ENCODE data around the gene PFKP. TPM values are rescaled to one million over a fixed set of nuclear protein-coding genes. Genes with fewer than 3 reads are reported as not detected.

PFKP gene
- total and polyA plus RNA-seq, 4 donors: 15.1 to 49.8 (median 31.8) TPM

DNA sequence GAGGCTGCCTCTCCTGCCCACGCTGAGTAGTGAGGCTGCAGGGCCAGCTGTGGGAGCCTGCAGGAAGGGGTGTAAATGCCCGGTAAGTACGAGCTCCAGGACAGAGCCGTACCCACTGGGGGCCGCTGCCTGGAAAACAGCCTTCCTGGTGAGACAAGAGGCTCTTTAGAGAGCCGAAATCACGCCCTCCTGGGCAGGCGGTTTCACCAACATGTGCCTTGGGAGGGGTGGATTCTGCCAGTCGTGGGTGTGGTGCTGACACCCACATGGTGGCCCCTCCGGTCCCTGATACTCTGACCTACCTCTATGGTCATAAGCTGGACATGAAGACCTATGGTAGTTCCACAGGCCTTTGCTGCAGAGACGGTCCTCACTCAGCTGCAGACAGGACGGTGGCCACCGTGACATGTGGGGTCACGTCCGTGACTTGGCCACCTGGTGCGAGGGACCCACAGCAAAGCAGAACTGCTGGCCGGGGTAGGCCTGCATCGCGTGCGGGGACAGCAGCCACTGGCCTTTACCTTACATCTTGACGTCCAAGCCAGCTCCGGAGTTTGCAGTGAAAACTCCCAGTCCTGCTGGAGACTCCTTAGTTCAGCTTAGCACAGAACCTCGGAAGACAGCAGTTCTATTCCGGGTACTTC is 58.3 kb downstream of the PFKP start:
- no peak overlapping the region for H3K4me3 ChIP-seq
- H3K9me3 ChIP-seq (ENCODE audit: control insufficient read depth in 4 of 4, insufficient read depth in 3 of 4, low read length in 3 of 4): no peaks in the 10 kb centered on the region
- no peak overlapping the region for H3K27ac ChIP-seq (ENCODE audit: low read depth in 1 of 2, low read length in 1 of 2)
- no peaks in the 10 kb centered on the region for H3K27me3 ChIP-seq (ENCODE audit: control insufficient read depth in 3 of 3, insufficient read depth in 3 of 3, low read length in 2 of 3)
- ATAC-seq (ENCODE audit: insufficient read depth, low FRiP score) (no peak), DNase-seq (no peak)
- peaks cover 0 to 12% (median 3%) of the 10 kb centered on the region in 5 donors for H3K4me1 ChIP-seq (ENCODE audit: control insufficient read depth in 5 of 5, insufficient read depth in 5 of 5, low read length in 5 of 5)
- peaks cover 0 to 24% (median 8%) of the 10 kb centered on the region in 4 donors for H3K36me3 ChIP-seq (ENCODE audit: control insufficient read depth in 4 of 4, insufficient read depth in 4 of 4, low read length in 4 of 4)
- TF ChIP-seq, protein P1, sequence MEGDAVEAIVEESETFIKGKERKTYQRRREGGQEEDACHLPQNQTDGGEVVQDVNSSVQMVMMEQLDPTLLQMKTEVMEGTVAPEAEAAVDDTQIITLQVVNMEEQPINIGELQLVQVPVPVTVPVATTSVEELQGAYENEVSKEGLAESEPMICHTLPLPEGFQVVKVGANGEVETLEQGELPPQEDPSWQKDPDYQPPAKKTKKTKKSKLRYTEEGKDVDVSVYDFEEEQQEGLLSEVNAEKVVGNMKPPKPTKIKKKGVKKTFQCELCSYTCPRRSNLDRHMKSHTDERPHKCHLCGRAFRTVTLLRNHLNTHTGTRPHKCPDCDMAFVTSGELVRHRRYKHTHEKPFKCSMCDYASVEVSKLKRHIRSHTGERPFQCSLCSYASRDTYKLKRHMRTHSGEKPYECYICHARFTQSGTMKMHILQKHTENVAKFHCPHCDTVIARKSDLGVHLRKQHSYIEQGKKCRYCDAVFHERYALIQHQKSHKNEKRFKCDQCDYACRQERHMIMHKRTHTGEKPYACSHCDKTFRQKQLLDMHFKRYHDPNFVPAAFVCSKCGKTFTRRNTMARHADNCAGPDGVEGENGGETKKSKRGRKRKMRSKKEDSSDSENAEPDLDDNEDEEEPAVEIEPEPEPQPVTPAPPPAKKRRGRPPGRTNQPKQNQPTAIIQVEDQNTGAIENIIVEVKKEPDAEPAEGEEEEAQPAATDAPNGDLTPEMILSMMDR (IDR thresholded peaks at IDR 0.05; ENCODE audit: control extremely low read depth, extremely low read depth): no peak
- 94% methylated on average over 24 of the region's 24 CpGs for WGBS, 2 donors
- H3K9ac ChIP-seq (ENCODE audit: insufficient read depth in 1 of 2, low read length in 2 of 2): no peak overlapping the region

DNA sequence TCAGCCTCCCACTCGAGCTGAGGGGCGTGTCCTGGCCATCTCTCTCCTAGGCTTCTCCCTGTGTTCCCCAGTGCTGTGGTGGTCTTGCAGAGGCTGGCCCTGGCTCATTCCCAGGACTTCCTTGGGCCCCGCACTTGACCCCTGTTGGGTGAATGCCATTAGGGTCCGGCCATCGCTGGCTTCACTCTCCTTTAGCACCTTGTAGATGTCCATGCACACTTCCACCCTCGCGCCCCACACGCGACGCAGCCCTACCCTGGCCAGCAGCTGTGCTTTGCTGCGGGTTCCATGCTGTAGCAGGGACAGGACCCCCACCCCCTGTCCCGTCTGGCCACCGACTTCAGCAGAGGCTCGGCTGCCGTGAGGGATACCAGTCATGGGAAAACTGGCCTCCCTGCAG is 58.9 kb downstream of the PFKP start:
- Histone ChIP-seq H3K9me3 (ENCODE audit: control insufficient read depth in 4 of 4, insufficient read depth in 3 of 4, low read length in 3 of 4) (no peaks in the 10 kb centered on the region), H3K27ac (ENCODE audit: low read depth in 1 of 2, low read length in 1 of 2) (peak overlapping the region in 1 of 2 donors; percentile 38), H3K36me3 (ENCODE audit: control insufficient read depth in 4 of 4, insufficient read depth in 4 of 4, low read length in 4 of 4) (peaks cover 0 to 24% (median 7%) of the 10 kb centered on the region in 4 donors), H3K4me1 (ENCODE audit: control insufficient read depth in 5 of 5, insufficient read depth in 5 of 5, low read length in 5 of 5) (peaks cover 0 to 12% (median 3%) of the 10 kb centered on the region in 5 donors), H3K9ac (ENCODE audit: insufficient read depth in 1 of 2, low read length in 2 of 2) (no peak overlapping the region), H3K27me3 (ENCODE audit: control insufficient read depth in 3 of 3, insufficient read depth in 3 of 3, low read length in 2 of 3) (no peaks in the 10 kb centered on the region), H3K4me3 (no peak overlapping the region)
- TF ChIP-seq, protein P1 (IDR thresholded peaks at IDR 0.05; ENCODE audit: control extremely low read depth, extremely low read depth): no peak
- ATAC-seq (ENCODE audit: insufficient read depth, low FRiP score) (no peak), DNase-seq (peak in 2 of 3 donors; percentile 12 to 15)
- 86 to 89% methylated on average over 15 of the region's 15 CpGs for WGBS, 2 donors

DNA sequence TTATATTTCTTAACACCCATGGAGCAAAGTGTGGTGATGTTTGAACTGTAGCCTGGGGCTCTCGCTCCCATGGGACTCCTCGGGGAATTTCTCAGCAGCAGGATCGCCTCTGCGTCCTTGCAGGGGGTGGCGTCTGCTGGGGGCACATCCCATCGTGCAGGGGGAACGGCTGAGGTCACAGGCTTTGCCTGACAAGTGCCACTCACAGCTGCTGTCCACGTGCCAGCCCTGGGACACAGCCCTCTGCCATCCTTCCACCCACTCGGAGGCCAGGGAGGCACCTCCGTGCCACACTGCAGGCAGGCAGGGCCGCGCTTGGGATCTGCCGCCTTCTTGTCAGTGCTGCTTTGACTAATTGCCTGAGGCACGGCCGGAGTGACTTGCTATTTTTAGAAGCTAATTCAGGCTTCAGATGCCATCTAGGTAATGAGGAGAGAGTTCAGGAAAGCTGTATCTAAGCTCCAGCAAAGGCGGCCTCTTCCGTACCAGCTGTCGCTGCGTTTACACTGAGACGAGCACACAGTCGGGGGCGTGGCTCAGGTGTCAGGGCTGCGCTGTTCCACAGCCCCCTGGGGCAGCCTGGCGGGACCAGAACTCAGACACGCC is 59.5 kb downstream of the PFKP start:
- H3K36me3 ChIP-seq (ENCODE audit: control insufficient read depth in 4 of 4, insufficient read depth in 4 of 4, low read length in 4 of 4): peaks cover 2 to 25% (median 7%) of the 10 kb centered on the region in 4 donors
- H3K9ac ChIP-seq (ENCODE audit: insufficient read depth in 1 of 2, low read length in 2 of 2): no peak overlapping the region
- peak; percentile 14 for ATAC-seq (ENCODE audit: insufficient read depth, low FRiP score)

More for the DNA sequence above, 59.5 kb downstream of the PFKP start:
- H3K4me3 ChIP-seq: no peak overlapping the region
- no peaks in the 10 kb centered on the region for H3K9me3 ChIP-seq (ENCODE audit: control insufficient read depth in 4 of 4, insufficient read depth in 3 of 4, low read length in 3 of 4)
- no peak for DNase-seq
- TF ChIP-seq, protein P1 (IDR thresholded peaks at IDR 0.05; ENCODE audit: control extremely low read depth, extremely low read depth): no peak
- peaks cover 0 to 12% (median 3%) of the 10 kb centered on the region in 5 donors for H3K4me1 ChIP-seq (ENCODE audit: control insufficient read depth in 5 of 5, insufficient read depth in 5 of 5, low read length in 5 of 5)
- no peaks in the 10 kb centered on the region for H3K27me3 ChIP-seq (ENCODE audit: control insufficient read depth in 3 of 3, insufficient read depth in 3 of 3, low read length in 2 of 3)
- 56 to 74% methylated on average over 25 of the region's 25 CpGs for WGBS, 2 donors
- H3K27ac ChIP-seq (ENCODE audit: low read depth in 1 of 2, low read length in 1 of 2): peak overlapping the region in 1 of 2 donors; percentile 38

Measured in lung (tissue), 12 donors.